GM12873 (cell line): ENCODE data around the gene MGA.

ENCODE experiments used
- TF ChIP-seq, protein P1 (sequence below): IDR thresholded peaks from 2 replicates; pipeline ENCODE4 v1.5.1; 2012; ENCODE audit warnings: low read depth, mild to moderate bottlenecking, moderate library complexity, low read length, control low read depth; ENCODE audit not compliant: insufficient read depth; ENCODE audit errors: missing control alignments

The MGA gene

DNA sequence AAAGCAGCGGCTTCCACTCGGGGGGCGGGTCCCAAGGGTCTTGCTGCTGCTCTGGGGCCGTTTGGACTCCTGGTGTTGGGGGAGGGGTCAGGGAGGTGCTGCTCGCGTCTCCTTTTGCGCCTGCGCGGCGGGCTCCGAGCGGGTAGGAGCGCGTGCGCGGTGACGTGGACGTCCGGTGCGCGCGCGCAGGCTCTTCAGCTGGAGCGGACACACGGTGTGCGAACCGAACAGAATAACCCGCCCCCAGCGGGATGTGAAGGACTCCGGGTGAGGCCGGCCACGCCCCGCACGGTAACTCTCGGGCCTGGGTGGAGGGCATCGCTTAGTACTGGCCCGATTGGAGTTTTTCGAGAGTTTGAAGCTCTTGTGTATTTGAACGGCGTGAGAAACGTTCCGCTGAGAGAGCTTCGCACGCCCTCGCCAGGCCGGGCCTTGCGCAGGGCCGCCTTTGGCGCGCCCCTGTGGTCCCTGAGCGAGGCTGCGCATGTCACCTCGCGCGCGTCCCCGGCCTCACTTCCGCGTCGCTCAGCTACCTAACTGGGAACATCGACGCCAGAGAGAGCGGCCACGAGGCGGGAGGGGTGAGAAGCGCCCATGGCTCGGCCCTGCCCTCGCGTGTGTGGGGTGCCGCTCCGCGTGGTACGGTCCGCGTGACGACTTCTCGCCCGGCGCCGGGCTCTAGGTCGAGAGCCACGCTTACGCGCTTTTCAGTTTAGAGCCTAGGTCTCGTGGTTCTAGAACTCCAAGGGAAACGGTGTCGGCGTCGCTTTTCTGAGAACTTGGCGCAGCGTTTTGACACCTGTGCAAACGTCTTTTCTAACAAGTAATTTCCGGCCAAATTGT is at the start of gene MGA:
MGA (plus strand) TSS at position 171 of the 843 bp plus-strand sequence.
- TF ChIP-seq, protein P1, sequence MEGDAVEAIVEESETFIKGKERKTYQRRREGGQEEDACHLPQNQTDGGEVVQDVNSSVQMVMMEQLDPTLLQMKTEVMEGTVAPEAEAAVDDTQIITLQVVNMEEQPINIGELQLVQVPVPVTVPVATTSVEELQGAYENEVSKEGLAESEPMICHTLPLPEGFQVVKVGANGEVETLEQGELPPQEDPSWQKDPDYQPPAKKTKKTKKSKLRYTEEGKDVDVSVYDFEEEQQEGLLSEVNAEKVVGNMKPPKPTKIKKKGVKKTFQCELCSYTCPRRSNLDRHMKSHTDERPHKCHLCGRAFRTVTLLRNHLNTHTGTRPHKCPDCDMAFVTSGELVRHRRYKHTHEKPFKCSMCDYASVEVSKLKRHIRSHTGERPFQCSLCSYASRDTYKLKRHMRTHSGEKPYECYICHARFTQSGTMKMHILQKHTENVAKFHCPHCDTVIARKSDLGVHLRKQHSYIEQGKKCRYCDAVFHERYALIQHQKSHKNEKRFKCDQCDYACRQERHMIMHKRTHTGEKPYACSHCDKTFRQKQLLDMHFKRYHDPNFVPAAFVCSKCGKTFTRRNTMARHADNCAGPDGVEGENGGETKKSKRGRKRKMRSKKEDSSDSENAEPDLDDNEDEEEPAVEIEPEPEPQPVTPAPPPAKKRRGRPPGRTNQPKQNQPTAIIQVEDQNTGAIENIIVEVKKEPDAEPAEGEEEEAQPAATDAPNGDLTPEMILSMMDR, result peak; percentile 24

DNA sequence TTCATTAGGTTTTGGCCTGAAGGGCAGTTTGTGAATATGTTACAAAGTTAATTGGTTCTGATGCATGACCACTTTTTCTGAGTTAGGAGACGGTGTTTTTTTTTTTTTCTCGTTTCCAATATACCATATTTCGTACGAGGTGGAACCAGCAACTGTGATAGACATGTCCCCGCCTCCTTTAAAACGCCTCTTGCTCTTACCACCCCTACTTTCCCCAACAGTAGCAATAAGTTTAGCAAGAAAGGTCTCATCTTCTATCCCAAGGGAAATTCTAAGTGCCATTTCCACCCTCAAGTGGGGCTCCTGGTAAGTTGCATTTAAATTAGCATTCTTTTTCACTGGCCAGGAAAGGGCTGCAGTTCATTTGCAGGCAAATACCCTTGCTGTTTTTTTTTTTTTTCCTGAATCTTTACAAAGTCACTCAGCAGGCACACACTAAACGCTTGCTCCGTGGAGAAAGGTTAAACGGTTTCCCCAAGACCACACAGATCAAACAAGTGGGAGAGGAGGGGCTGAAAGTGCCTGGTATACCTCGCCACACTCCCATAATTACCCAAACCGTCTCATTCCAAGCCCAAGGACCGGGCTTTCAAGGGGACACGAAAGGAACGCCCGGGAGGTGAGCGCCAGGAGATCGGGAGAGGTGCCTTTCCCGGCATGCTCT is 39.5 kb upstream of the MGA start:
- TF ChIP-seq, protein P1, result no peak

DNA sequence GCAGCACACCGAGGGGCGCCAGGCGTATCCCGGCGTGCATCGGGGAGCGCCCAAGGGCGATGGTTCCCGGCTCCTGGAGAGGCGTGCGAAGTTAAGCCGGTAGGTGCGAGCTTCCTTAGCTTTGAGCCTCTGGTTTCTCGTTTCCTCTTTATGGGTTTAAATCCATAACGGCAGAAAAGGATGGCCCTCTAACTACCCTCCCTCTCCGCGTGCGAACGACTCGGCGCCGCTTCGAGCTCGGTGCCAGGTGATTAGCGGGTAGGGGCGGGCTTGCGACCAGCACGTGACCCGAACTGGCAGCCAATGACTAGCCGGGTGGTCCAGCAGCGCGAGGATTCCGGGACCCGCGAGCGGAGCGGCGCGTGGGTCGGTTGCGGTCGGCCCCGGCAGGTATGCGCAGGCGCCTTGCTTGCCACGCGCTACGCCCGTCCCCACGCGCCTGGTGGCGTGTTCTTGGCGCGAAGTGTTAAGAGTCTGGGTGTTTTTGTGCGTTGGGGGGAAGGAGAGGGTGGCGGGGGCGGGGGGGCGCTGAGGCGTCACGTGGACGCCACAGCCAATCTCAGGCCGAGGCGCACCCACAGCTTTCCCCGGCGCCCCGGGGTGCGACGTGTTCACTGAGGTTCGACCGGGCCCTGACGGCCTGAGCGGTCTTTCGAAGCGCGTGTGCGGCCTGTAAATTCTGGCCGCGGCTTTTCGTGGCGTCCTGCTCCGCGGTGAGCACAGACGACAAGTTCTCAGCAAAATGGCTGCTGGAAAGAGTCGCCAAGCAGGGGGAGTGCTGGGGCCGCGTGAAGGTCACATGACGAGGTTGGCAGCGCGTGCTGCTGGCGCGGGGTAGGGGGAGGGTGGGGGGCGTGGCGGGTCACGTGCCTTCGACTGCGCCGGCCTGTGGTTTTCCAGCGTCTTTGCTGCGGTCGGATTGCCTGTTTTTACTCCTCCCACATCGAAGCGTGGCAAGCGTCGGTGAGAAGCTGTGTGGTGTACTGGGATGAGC is 38.7 kb upstream of the MGA start:
- TF ChIP-seq, protein P1, result no peak

DNA sequence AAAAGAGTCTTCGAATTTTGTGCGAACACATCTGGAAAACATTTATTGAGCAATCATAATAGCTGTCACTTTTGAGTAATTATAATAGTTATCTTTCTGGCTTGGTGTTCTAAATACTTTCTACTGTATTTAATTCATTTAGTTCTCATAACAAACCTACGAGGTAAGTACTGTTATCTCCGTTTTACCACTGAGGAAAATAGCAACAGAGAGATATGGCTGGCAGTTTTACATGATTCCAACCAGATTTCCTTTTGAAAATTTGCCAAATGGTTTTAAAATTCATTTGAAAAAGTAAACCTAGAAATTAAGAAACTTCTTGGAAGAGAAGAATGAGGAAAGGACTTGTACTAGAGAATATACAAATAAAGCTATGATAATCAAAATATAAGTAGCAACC is 37.3 kb upstream of the MGA start:
- TF ChIP-seq, protein P1, result no peak

DNA sequence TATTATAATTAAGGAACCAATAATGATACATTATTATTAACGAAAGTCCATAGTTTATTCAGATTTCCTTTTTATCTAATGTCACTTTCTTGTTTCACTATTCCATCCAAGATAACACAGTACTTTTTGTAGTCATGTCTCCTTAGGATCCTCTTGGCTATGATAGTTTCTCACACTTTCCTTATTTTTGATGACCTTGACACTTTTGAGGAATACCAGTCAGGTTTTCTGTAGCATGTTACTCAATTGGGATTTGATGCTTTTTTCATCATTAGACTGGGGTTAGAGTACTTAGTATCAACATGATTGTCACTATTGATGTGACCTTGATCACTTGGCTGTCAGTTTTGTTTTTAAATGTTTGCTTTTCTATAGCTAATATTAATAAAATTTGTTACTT is 33.0 kb upstream of the MGA start:
- TF ChIP-seq, protein P1, result no peak

DNA sequence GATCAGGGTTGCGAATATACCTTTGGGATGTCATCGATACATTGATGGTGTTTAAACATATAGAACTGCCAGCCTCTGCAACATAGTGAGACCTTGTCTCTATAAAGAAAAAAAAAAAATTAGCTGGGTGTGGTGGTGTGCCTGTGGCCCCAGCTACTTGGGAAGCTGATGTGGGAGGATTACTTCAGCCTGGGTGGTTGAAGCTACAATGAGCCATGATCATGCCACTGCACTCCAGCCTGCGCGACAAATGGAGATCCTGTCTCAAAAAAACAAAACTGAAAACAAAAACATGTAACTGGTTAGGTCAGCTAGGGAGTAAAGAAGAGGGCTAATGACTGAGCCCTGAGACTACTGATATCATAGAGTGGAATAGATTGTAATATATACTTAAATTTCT is 30.7 kb upstream of the MGA start:
- TF ChIP-seq, protein P1, result no peak
